GM12865 (cell line): ENCODE results near the gene AMOTL1.
"Not testable (repeated sequence)": the region's sequence is repeated elsewhere in the genome, so short reads cannot be mapped to it uniquely, and the experiment has no call there.

Experiments used
- DNase-seq: peaks from one replicate; pipeline ENCODE4 v3.0.0; 2010; ENCODE audit warnings: low read depth
- H3K4me3 ChIP-seq: 2 replicates; pipeline ENCODE4 v1.5.1; 2011; ENCODE audit warnings: mild to moderate bottlenecking, low read depth, low read length, control low read depth
- TF ChIP-seq, protein P1 (sequence below): IDR thresholded peaks from 2 replicates; pipeline ENCODE4 v1.5.1; 2011; ENCODE audit warnings: low read length, control low read depth, low read depth, inconsistent platforms; ENCODE audit not compliant: insufficient read depth; ENCODE audit errors: missing control alignments

The AMOTL1 gene

GRCh38 chr11:94849839-94850238 is 81.7 kb downstream of the AMOTL1 start:
- DNase-seq = no peak
- H3K4me3 ChIP-seq = no peak overlapping the region
- TF ChIP-seq, protein P1, sequence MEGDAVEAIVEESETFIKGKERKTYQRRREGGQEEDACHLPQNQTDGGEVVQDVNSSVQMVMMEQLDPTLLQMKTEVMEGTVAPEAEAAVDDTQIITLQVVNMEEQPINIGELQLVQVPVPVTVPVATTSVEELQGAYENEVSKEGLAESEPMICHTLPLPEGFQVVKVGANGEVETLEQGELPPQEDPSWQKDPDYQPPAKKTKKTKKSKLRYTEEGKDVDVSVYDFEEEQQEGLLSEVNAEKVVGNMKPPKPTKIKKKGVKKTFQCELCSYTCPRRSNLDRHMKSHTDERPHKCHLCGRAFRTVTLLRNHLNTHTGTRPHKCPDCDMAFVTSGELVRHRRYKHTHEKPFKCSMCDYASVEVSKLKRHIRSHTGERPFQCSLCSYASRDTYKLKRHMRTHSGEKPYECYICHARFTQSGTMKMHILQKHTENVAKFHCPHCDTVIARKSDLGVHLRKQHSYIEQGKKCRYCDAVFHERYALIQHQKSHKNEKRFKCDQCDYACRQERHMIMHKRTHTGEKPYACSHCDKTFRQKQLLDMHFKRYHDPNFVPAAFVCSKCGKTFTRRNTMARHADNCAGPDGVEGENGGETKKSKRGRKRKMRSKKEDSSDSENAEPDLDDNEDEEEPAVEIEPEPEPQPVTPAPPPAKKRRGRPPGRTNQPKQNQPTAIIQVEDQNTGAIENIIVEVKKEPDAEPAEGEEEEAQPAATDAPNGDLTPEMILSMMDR = no peak

DNA sequence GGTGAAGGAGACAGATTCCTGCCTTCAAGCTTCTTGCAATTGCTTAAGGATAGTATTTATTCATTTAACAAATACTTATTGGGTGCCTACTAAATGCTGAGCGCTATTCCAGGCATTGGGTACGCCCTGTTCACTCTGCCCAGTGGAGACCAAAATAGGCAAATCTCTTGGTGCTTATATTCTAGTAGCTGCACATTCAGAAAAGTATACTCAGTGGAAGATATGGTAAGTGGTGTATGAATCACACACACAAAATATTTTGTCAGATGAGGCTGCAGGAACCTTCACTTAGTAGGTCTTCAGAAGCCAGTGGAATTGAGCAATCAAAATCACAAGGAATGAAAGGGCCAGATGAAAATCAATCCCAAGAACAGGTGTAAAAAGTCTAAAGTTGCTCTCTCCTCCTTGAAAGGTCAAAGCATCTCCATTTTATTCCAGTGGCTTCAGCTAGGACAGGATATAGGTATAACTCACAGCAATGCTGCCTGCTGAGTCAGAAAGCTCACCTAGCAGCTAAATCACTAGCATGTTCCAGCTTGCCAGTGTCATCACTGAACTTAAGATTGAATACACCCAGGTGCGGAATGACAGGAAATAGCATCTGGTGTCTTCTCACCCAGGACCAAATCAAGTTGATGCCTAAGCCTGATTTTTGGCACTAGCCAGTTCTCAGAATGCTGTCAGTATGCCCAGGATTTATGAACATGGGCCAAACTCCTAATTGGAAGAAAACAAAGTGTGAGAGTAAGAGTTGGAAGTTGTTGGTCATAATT is 83.9 kb downstream of the AMOTL1 start:
- H3K4me3 ChIP-seq = no peak overlapping the region
- TF ChIP-seq, protein P1 = no peak
- DNase-seq = no peak

DNA sequence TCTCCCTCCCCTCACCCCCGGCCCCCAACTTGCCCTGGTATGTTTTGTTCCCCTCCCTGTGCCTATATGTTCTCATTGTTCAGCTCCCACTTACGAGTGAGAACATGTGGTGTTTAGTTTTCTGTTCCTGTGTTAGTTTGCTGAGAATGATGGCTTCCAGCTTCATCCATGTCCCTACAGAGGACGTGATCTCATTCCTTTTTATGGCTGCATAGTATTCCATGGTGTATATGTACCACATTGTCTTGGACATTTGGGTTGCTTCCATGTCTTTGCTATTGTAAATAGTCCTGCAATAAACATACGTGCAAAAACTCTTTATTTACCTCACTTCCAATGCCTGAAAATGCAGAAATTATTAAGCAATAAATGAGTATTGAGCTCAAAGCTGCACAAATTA is 85.1 kb downstream of the AMOTL1 start:
- DNase-seq, H3K4me3 ChIP-seq: not testable (repeated sequence)

GRCh38 chr11:94853836-94854235 is 85.7 kb downstream of the AMOTL1 start:
- H3K4me3 ChIP-seq = no peak overlapping the region
- TF ChIP-seq, protein P1 = no peak
- no peak for DNase-seq

DNA sequence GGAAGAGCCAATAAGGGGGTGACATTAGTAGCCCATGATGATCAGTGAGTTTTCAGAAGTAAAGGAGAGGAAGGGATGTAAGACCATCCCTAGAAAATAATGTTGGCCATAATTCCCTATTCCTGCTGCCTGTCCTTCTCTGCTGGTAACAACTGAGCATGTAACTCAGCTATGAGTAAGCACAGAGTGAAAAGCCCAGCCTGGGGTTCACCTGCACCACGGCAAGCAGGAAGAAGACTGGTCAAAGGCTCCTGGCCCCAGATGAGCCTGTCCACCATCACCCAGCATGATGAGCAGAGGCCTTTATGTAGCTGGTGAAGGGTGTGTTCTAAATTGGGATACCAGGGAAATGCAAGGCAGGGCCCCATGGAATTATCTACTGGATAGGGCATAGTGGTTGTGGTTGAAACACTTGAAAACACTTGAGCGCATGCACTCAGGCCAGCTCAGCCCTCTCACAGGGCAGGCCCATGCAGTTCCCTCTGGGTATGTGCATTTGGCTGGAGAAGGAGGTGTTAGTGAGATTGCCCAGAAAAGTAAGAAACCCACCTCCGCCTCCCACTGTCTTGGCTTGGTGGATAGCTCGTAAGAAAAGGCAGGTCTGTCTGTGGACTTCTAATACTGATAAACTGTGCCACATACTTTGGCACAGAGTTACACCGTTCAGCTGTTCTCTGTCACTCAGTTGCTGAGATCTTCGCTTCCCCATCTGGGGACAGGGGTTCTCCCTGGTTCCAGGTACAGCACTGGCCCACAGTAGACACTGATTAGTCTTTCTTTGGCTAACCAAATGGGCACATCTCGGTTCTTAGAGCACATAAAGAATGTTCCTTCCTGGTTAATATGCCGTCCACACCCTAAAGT is 86.8 kb downstream of the AMOTL1 start:
- TF ChIP-seq, protein P1 = no peak
- H3K4me3 ChIP-seq = no peak overlapping the region
- no peak for DNase-seq

DNA sequence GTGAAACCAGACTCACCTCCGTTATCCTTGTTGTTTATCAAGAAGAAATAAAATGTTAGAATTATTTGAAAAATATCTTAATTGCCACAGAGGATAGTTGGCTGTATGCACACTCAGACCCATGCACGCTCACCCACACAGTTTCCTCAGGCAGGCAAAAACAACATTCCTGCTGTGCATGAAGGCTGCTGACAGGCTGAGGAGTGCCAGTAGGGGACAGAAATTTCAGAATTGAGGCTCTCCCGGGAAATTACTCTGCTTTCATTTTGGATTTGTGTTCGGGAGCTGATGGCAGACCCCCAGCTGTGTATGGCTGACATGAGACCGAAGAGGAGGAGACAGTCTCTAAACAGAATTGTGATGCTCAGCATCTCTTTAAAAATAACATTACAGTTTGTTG is 87.5 kb downstream of the AMOTL1 start:
- DNase-seq = no peak
- TF ChIP-seq, protein P1 = no peak
- no peak overlapping the region for H3K4me3 ChIP-seq

GRCh38 chr11:94856443-94856842 is 88.3 kb downstream of the AMOTL1 start:
- TF ChIP-seq, protein P1 = no peak
- no peak for DNase-seq
- no peak overlapping the region for H3K4me3 ChIP-seq
